Stimulated activated CD4-positive, alpha-beta T cell treated with anti-CD3 and anti-CD28 coated beads, Interleukin-1b, Interleukin-23, amount 100 ng/mL, for 1 hour (primary cell): ENCODE measurements around the gene OVOL2.

Experiments used
- DNase-seq, 2 donors: peaks; one replicate each; pipeline ENCODE4 v3.0.0-alpha.2; 2020; ENCODE audit warnings: low read depth in 2 of 2

The OVOL2 gene

DNA sequence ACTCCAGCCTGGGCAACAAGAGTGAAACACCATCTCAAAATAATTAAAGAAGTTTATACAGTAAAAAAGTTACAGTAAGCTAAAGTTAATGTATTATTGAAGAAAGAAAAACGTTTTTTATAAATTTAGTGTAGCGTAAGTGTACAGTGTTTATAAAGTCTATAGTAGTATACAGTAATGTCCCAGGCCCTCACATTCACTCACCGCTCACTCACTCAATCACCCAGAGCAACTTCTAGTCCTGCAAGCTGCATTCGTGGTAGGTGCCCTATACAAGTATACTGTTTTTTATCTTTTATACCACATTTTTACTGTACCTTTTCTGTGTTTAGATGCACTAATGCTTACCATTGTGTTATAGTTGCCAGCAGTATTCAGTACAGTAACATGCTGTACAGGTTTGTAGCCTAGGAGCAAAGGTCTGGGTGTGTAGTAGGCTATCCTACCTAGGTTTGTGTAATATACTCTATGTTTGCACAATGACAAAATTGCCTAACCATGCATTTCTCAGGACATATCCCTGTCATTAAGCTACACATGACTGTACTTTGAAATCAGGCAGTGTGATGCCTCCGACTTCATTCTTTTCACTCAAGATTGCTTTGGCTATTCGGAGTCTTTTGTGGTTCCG is 72.2 kb downstream of the OVOL2 start:
- no peak for DNase-seq

DNA sequence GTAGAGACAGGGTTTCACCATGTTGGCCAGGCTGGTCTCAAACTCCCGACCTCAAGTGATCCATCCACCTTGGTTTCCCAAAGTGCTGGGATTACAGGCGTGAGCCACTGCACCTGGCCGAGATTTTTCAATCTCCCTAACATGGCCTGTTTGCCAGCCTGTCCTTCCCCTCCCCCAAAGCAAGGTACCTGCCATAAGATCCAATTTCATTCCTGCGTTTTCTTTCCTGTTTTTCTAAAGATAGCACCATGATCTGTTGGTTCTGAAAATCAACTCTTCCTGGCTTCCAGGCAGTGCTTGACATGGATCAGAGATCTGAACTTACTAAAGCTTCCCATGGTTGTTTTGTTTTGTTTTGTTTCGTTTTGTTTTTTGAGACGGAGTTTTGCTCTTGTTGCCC is 81.4 kb downstream of the OVOL2 start:
- no peak for DNase-seq
